HG03135 (cell line): ENCODE measurements around the gene PRSS38.

Experiments
- ATAC-seq: cut with Tn5 transposase; IDR thresholded peaks from one replicate; pipeline ENCODE4 v1.9.1; 2021; ENCODE audit warnings: mild to moderate bottlenecking, moderate library complexity; ENCODE audit not compliant: unreplicated experiment

PRSS38 gene

GRCh38 chr1:227792216-227793078, 23.0 kb upstream of the PRSS38 start:
- ATAC-seq = no peak

GRCh38 chr1:227793079-227793947, 22.2 kb upstream of the PRSS38 start:
- ATAC-seq = no peak

GRCh38 chr1:227793948-227794816, 21.3 kb upstream of the PRSS38 start:
- ATAC-seq = no peak

- no peak for ATAC-seq
Observed at GRCh38 chr1:227794817-227795192, 20.7 kb upstream of the PRSS38 start.

- ATAC-seq = no peak
Observed at GRCh38 chr1:227795732-227796131, 19.7 kb upstream of the PRSS38 start.

- no peak for ATAC-seq
Observed at GRCh38 chr1:227796359-227796915, 19.0 kb upstream of the PRSS38 start.

GRCh38 chr1:227797144-227797543, 18.3 kb upstream of the PRSS38 start:
- ATAC-seq = no peak

GRCh38 chr1:227797625-227798024, 17.9 kb upstream of the PRSS38 start:
- no peak for ATAC-seq

GRCh38 chr1:227798078-227798802, 17.2 kb upstream of the PRSS38 start:
- no peak for ATAC-seq

GRCh38 chr1:227799756-227800155, 15.7 kb upstream of the PRSS38 start:
- ATAC-seq = no peak

- no peak for ATAC-seq
Observed at GRCh38 chr1:227803933-227804332, 11.5 kb upstream of the PRSS38 start.

- ATAC-seq = no peak
Observed at GRCh38 chr1:227805606-227806197, 9.8 kb upstream of the PRSS38 start.

- ATAC-seq = no peak
Observed at GRCh38 chr1:227808566-227808965, 6.9 kb upstream of the PRSS38 start.

- ATAC-seq = no peak
Observed at GRCh38 chr1:227809026-227809425, 6.4 kb upstream of the PRSS38 start.

GRCh38 chr1:227813962-227814361, 1.5 kb upstream of the PRSS38 start:
- ATAC-seq = no peak

GRCh38 chr1:227816750-227817446, 1.4 kb downstream of the PRSS38 start:
- ATAC-seq = no peak

GRCh38 chr1:227823537-227823936, 8.1 kb downstream of the PRSS38 start:
- ATAC-seq = no peak

- ATAC-seq = no peak
Observed at GRCh38 chr1:227824204-227824603, 8.7 kb downstream of the PRSS38 start.

GRCh38 chr1:227828786-227829185, 13.3 kb downstream of the PRSS38 start:
- no peak for ATAC-seq
